Ectodermal cell (in vitro differentiated cells): Measurements from ENCODE around the gene PKNOX2.

Source experiments
- H3K27ac ChIP-seq: 2 replicates; pipeline ENCODE4 v1.7.0; 2013; ENCODE audit warnings: mild to moderate bottlenecking, low read depth, low read length; ENCODE audit not compliant: insufficient read depth, poor library complexity, severe bottlenecking
- H3K27me3 ChIP-seq: 2 replicates; pipeline ENCODE4 v1.7.0; 2013; ENCODE audit warnings: mild to moderate bottlenecking, low read length; ENCODE audit not compliant: insufficient read depth, control insufficient read depth, poor library complexity, severe bottlenecking
- H3K36me3 ChIP-seq: one replicate; pipeline ENCODE4 v1.7.0; 2013; ENCODE audit warnings: low read length; ENCODE audit not compliant: control insufficient read depth, insufficient read depth
- H3K4me1 ChIP-seq: one replicate; pipeline ENCODE4 v1.7.0; 2013; ENCODE audit warnings: low read length; ENCODE audit not compliant: control insufficient read depth, insufficient read depth
- H3K4me3 ChIP-seq: 2 replicates; pipeline ENCODE4 v1.7.0; 2013; ENCODE audit warnings: low read depth, low read length, control low read depth; ENCODE audit not compliant: insufficient read depth
- H3K9me3 ChIP-seq: 2 replicates; pipeline ENCODE4 v1.7.0; 2013; ENCODE audit warnings: mild to moderate bottlenecking, low read length, moderate library complexity; ENCODE audit not compliant: control insufficient read depth
- WGBS, 2 experiments: methylation state at CpG; one replicate each; pipeline ENCODE4 v1.1.7; 2013; ENCODE audit warnings: missing lambda C conversion rate in 2 of 2; 5-methylcytosine and 5-hydroxymethylcytosine counted together

The PKNOX2 gene

DNA sequence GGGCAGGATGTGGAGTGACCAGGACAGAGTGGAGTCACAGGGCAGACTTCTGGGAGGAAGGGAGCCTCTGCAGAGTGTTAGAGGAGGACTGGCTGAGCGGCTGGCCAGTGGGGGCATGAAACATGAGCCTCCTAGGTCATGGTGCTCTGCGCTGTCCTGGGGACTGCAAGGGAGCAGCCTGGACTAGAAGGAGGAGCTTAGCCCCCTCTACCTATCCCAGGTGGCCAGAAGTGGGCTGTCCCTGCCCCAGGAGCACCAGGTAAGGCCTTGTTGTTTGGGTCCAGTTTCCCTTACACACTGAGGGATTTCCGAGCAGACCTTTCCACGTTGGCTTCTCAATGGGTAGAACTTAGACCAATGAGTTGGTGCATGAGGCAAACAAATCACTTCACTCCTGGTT is 7.4 kb downstream of the PKNOX2 start:
- H3K27me3 ChIP-seq, result no peaks in the 10 kb centered on the region
- H3K4me1 ChIP-seq, result peaks cover 52% of the 10 kb centered on the region
- H3K27ac ChIP-seq, result no peak overlapping the region
- H3K4me3 ChIP-seq, result no peak overlapping the region
- no peaks in the 10 kb centered on the region for H3K36me3 ChIP-seq
- 90 to 91% methylated on average over 4 of the region's 4 CpGs for WGBS, 2 experiments
- no peaks in the 10 kb centered on the region for H3K9me3 ChIP-seq

DNA sequence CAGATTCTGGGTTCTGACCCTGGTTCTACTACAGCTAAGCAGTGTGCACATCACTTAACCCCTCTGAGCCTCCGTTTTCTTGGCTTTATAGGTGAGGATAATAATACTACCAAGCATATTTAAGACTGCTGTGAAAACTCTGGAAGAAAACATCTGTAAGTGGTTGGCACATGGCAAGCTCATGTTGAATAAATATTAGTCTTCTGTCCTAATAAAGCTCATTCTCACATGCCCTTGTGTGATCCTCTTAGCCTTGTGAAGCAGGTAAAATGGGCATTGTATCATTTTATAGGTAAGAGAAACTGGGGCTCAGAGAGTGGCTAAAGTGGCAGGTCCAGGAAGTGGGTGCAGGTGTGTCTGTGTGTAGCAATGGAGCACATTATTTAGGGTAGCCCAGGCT is 8.5 kb downstream of the PKNOX2 start:
- no peaks in the 10 kb centered on the region for H3K27me3 ChIP-seq
- H3K27ac ChIP-seq, result no peak overlapping the region
- H3K36me3 ChIP-seq, result no peaks in the 10 kb centered on the region
- peaks cover 50% of the 10 kb centered on the region for H3K4me1 ChIP-seq
- 100% methylated on average over 1 of the region's 1 CpG; no CpG with 5 or more reads in 1 of the 2 experiments for WGBS, 2 experiments
- no peaks in the 10 kb centered on the region for H3K9me3 ChIP-seq
- no peak overlapping the region for H3K4me3 ChIP-seq

DNA sequence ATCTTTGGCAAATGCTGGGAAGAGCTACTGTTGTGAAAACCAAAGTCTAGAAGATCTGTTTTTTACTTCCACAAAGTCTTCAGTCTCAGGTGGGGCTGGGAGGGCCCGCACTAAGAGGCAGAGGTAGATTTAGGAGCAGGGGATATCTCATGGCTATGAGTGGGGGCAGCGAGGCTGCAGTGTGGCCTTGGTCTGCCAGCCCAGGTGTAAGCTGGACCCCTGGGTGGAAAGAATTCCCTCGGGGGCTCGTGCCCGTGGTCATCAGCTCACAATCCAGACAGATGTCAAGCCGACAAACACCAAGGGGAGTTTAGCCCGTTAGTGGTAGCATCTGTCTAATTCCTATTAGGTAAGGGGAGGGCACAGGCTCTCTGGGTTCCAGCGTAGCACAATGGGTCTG is 9.0 kb downstream of the PKNOX2 start:
- 80 to 82% methylated on average over 8 of the region's 8 CpGs for WGBS, 2 experiments
- H3K4me1 ChIP-seq, result peaks cover 47% of the 10 kb centered on the region

DNA sequence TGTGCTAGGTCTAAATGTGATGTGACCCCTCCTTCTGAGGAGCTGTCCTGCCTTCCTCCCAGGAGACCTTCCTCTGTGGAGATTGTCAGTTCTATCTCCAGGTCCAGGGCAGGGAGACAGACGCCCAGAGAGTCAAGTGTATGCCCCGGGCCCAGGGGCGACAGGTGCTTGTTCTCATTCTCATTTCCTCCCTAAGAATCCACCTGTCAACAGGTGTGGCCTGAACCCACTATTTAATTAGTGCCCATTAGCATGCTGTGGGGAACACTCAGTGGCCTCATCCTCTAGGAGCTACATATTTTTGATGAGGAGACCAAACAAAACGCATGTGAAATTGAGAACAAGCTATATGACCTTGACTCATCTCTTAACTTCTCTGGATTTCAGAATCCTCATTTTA is 9.5 kb downstream of the PKNOX2 start:
- WGBS, 2 experiments, result 95 to 99% methylated on average over 4 of the region's 4 CpGs

More for the DNA sequence above, 9.0 kb downstream of the PKNOX2 start:
- no peak overlapping the region for H3K4me3 ChIP-seq
- no peak overlapping the region for H3K27ac ChIP-seq
- no peaks in the 10 kb centered on the region for H3K36me3 ChIP-seq
- H3K9me3 ChIP-seq, result no peaks in the 10 kb centered on the region
- H3K27me3 ChIP-seq, result no peaks in the 10 kb centered on the region

DNA sequence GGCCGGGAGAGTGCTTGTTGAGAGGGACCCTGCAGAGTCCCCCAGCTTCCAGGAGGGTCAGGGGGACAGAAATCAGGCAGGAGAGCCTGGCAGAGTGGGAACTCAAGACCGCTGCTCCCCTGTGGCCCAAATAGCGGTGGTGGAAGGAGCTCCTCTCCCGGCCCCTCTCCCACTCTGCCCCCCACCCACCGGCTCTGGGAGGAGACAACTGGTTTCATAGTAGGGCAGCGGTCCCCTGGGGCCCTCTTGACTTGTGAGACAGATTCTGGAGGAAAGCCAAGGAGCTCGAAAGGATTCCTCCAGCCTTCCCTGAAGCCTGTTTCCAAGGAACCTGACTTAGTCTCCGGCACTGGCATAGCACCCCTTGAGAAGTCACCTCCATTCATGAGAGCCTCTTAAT is 10.1 kb downstream of the PKNOX2 start:
- Histone ChIP-seq H3K36me3 (no peaks in the 10 kb centered on the region), H3K27ac (no peak overlapping the region), H3K4me3 (no peak overlapping the region), H3K27me3 (no peaks in the 10 kb centered on the region), H3K4me1 (peaks cover 48% of the 10 kb centered on the region), H3K9me3 (no peaks in the 10 kb centered on the region)
- 92% methylated on average over 8 of the region's 8 CpGs for WGBS, 2 experiments

More for the DNA sequence above, 9.5 kb downstream of the PKNOX2 start:
- H3K27me3 ChIP-seq, result no peaks in the 10 kb centered on the region
- no peaks in the 10 kb centered on the region for H3K9me3 ChIP-seq
- no peak overlapping the region for H3K4me3 ChIP-seq
- H3K27ac ChIP-seq, result no peak overlapping the region
- peaks cover 47% of the 10 kb centered on the region for H3K4me1 ChIP-seq
- no peaks in the 10 kb centered on the region for H3K36me3 ChIP-seq

DNA sequence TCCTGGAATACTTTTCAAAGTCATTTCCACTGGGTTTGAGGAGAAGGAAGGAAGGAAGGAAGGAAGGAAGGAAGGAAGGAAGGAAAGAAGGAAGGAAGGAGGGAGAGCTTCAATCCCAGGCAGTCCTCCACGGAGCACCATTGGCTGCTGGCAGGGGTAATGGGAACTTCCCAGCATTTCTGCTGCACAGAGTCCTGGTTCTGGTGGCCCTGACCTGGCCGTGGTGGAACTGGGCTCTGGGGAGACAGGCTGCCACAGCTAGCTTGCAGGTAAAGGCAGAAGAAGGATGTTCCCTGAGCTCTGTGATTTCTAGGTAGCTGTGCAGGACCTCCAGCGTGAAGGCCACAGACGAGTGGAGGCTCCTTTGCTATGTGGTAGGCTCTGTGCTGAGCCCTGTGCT is 10.6 kb downstream of the PKNOX2 start:
- H3K4me3 ChIP-seq, result no peak overlapping the region
- peaks cover 48% of the 10 kb centered on the region for H3K4me1 ChIP-seq
- no peak overlapping the region for H3K27ac ChIP-seq
- no peaks in the 10 kb centered on the region for H3K9me3 ChIP-seq
- H3K27me3 ChIP-seq, result no peaks in the 10 kb centered on the region
- 93 to 95% methylated on average over 4 of the region's 4 CpGs for WGBS, 2 experiments
- no peaks in the 10 kb centered on the region for H3K36me3 ChIP-seq

DNA sequence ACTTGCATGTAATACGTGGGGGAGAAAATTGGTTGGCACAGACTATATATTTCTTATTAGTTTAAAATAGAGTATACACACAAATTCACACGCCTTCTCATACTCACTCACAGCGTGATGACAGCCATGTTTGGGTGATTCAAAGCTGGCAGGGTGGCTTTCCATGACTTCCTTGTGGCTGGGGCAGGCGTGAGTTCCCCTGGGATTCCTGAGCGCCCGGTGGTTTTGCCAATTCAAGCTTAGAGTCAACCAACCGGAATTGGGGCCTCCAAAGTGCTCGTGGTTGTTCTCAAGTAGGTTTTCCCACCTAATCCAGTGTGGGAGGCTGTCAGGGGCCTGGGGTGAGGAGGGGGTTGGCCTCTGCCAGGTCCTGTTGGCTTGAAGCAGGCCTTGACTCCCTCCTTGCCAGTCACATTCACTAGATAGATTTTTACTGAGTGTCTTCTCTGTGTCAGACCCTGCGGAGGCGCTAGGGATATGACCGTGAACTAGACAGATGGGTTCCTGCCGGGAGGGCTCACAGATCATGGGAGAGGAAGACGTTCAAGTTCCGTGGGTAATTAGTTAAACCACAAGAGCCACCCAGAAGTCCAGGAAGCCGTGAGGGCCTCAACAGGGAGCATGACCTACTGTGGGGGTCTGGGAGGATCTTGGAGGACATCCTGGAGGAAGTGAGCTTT is 11.5 kb downstream of the PKNOX2 start:
- 91 to 92% methylated on average over 14 to 15 of the region's 15 CpGs for WGBS, 2 experiments
- H3K4me3 ChIP-seq, result no peak overlapping the region
- H3K4me1 ChIP-seq, result peaks cover 45% of the 10 kb centered on the region
- no peaks in the 10 kb centered on the region for H3K36me3 ChIP-seq
- no peaks in the 10 kb centered on the region for H3K27me3 ChIP-seq
- no peaks in the 10 kb centered on the region for H3K9me3 ChIP-seq
- H3K27ac ChIP-seq, result no peak overlapping the region

DNA sequence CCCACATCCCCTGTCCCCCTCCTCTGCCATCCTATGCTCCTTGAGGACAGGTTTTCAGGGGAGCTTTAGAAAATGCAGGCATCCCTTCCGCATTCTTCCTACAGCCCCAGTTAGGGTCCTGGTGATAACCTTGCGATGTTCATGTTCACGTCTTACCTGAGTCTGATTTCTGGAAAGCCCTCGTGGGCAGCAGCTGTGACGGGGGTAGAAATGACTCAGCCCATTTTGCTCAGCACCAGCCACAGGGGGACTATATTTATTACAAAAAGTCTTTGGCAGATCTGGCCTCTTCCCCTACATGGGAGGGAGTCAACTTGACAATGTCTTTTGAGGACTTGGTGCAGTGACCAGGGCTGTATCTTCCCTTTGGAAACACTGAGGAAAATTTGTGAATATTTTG is 12.3 kb downstream of the PKNOX2 start:
- H3K9me3 ChIP-seq, result no peaks in the 10 kb centered on the region
- 80 to 87% methylated on average over 5 of the region's 5 CpGs for WGBS, 2 experiments
- no peaks in the 10 kb centered on the region for H3K36me3 ChIP-seq
- no peak overlapping the region for H3K4me3 ChIP-seq
- H3K4me1 ChIP-seq, result peaks cover 44% of the 10 kb centered on the region
- no peaks in the 10 kb centered on the region for H3K27me3 ChIP-seq
- H3K27ac ChIP-seq, result no peak overlapping the region

DNA sequence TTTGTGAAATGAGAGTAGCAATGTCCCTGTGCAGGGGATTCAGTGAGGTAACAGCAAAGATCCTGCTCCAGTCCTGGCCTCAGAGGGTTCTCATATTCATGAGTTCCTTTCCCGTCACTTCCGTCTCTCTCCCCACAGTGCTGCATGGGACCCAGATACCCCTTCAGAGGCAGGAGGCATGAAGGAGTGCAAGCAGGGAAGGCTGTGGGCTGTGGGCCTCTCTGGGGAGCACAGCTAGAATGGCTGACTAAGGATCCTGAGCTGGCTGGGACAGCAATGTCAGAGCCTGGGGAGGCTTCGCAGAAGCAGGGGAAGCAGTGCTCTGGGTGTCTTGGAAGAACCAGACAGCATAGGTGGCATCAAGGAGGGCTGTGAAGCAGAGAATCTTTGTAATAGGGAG is 13.0 kb downstream of the PKNOX2 start:
- H3K36me3 ChIP-seq, result no peaks in the 10 kb centered on the region
- H3K27ac ChIP-seq, result no peak overlapping the region
- no peaks in the 10 kb centered on the region for H3K27me3 ChIP-seq
- H3K4me3 ChIP-seq, result no peak overlapping the region
- WGBS, 2 experiments, result 78 to 91% methylated on average over 3 of the region's 3 CpGs
- H3K9me3 ChIP-seq, result no peaks in the 10 kb centered on the region
- peaks cover 46% of the 10 kb centered on the region for H3K4me1 ChIP-seq

DNA sequence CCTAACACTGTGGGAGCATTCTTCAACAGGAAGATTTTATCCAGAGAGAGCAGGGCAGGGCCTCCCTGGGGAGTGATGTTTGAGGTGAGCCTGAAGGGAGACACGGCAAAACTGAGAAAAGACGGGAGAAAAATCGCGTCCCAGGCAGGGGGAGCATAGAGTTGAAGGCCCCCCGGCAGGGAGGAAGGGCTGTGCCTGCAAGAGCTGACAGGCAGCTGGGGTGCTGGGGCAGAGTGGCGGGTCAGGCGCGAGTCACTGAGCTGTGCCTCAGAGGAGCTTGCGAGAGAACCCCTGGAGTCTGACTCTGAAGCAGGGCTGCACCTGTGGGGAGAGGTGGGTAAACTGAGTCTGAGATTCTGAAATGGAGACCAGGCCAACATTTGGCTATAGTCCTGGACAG is 14.8 kb downstream of the PKNOX2 start:
- H3K4me1 ChIP-seq, result peaks cover 46% of the 10 kb centered on the region
- 50% methylated on average over 9 of the region's 9 CpGs for WGBS, 2 experiments
- H3K27ac ChIP-seq, result no peak overlapping the region

DNA sequence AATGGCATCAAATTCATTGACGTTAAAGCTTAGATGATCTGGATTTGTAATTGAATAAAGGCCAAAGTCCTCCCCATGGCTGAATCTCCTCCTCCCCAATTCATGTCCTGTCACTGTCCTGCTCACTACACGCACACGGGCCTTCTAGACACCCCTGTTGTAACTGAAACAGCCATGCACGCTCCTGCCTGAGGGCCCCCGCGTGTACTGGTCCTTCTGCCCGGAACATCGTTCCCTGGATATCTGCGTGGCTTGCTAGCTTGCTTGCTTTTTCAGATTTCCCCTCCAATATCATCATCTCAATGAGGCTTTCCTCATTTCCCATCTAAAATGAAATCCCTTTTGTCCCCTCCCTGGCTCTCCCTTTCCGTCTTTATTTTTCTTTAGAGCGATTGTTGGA is 15.3 kb downstream of the PKNOX2 start:
- 82% methylated on average over 11 of the region's 11 CpGs for WGBS, 2 experiments
- Histone ChIP-seq H3K27ac (peak overlapping the region; percentile 48), H3K9me3 (no peaks in the 10 kb centered on the region), H3K27me3 (no peaks in the 10 kb centered on the region), H3K36me3 (no peaks in the 10 kb centered on the region), H3K4me1 (peaks cover 46% of the 10 kb centered on the region), H3K4me3 (no peak overlapping the region)

More for the DNA sequence above, 14.8 kb downstream of the PKNOX2 start:
- Histone ChIP-seq H3K9me3 (no peaks in the 10 kb centered on the region), H3K36me3 (no peaks in the 10 kb centered on the region), H3K27me3 (no peaks in the 10 kb centered on the region), H3K4me3 (no peak overlapping the region)
